ENCODE measurements around the gene ING5. TPM values are rescaled to one million over a fixed set of nuclear protein-coding genes. Genes with fewer than 3 reads are reported as not detected.

Gene ING5
- total and polyA plus RNA-seq, 2 donors (not counting 3 experiments of a cell fraction or from before 2014, with no cell fraction given) = 24.5 to 33.4 TPM

- H3K4me3 ChIP-seq (replicated peaks in 1 of 3; ENCODE audit: insufficient read depth in 1 of 3, low read depth in 1 of 3, low read length in 3 of 3) = no peak overlapping the region
- no peaks in the 10 kb centered on the region for H3K79me2 ChIP-seq (ENCODE audit: control insufficient read depth, insufficient read depth, low read length)
- no peak overlapping the region for H3K4me2 ChIP-seq (ENCODE audit: insufficient read depth, low read length)
- CTCF ChIA-PET = interaction anchor here (1.1 to 1.5 kb wide), 2 partner anchors 152 kb away, joined by 3 to 4 read pairs; no protein-coding TSS in a partner anchor
- H3K27me3 ChIP-seq (ENCODE audit: control insufficient read depth in 2 of 2, insufficient read depth in 2 of 2, low read length in 2 of 2) = no peaks in the 10 kb centered on the region
- no peak for FAIRE-seq
- TF ChIP-seq MYC (IDR thresholded peaks at IDR 0.05; ENCODE audit: low read depth, low read length) (no peak), GATA2 (IDR thresholded peaks at IDR 0.05; ENCODE audit: insufficient read depth, insufficient read length, low read depth, low read length) (no peak)
- H2AFZ ChIP-seq (ENCODE audit: low read depth, low read length) = no peak overlapping the region
- H3K4me1 ChIP-seq (ENCODE audit: control insufficient read depth, extremely low read depth, insufficient read depth, low read length) = peaks cover 8% of the 10 kb centered on the region
- POLR2A ChIA-PET = interaction anchor here (0.6 kb wide), 1 partner anchor 20 kb away, joined by 5 read pairs; no protein-coding TSS in a partner anchor
- dilution Hi-C loops (cut with MboI; ENCODE audit: extremely low pct_ligation_motif_present, low sequenced_read_pairs) = no loop called here
- DNase-seq (ENCODE audit: low read depth, low spot score) = no peak
- H3K9me1 ChIP-seq (replicated peaks; ENCODE audit: control insufficient read depth, extremely low read depth, insufficient read depth, low read length) = no peaks in the 10 kb centered on the region
- no peaks in the 10 kb centered on the region for H4K20me1 ChIP-seq (replicated peaks; ENCODE audit: control insufficient read depth, extremely low read depth, insufficient read depth, low read length)
- H3K9me3 ChIP-seq (replicated peaks; ENCODE audit: control insufficient read depth, insufficient read depth, low read length) = no peaks in the 10 kb centered on the region
- intact Hi-C loops (cut with micrococcal nuclease) = no loop called here
- no TSS peak for BruUV-seq (replicated peaks)
- H3K9ac ChIP-seq (replicated peaks; ENCODE audit: extremely low read depth, insufficient read depth, low read length) = no peak overlapping the region
- H3K36me3 ChIP-seq (ENCODE audit: control insufficient read depth in 2 of 2, extremely low read depth in 1 of 2, insufficient read depth in 2 of 2, low read length in 2 of 2) = peaks cover 0 to 8% of the 10 kb centered on the region in 2 experiments
- no peak overlapping the region for H3K27ac ChIP-seq (ENCODE audit: insufficient read depth, low read depth, low read length)
Measured at GRCh38 chr2:241726459-241726858, 24.6 kb downstream of the ING5 start.

DNA sequence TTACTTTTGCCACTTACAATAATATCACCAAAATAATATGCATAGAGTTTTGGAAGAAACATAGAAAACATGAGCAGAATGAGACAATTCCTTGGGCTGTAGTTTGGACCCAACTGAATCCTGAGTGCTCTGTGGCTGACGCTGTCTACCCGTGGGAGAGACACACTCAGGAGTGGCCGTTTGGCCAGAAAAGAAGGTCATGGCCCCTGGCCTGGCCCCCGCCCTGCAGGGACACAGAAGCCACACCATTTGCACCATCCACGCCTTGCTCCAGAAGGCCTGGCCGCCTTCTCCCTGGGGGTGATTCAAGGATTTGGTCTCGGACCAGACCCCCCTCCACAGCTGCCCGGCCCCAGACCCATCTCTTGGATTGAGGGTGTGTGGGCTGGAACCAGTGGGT is 26.2 kb downstream of the ING5 start:
- ChIA-PET CTCF (no interaction called here), POLR2A (no interaction called here)
- Histone ChIP-seq H3K36me3 (ENCODE audit: control insufficient read depth in 2 of 2, extremely low read depth in 1 of 2, insufficient read depth in 2 of 2, low read length in 2 of 2) (peaks cover 0 to 4% of the 10 kb centered on the region in 2 experiments), H4K20me1 (replicated peaks; ENCODE audit: control insufficient read depth, extremely low read depth, insufficient read depth, low read length) (no peaks in the 10 kb centered on the region), H3K4me2 (ENCODE audit: insufficient read depth, low read length) (no peak overlapping the region), H3K9me1 (replicated peaks; ENCODE audit: control insufficient read depth, extremely low read depth, insufficient read depth, low read length) (no peaks in the 10 kb centered on the region), H3K4me1 (ENCODE audit: control insufficient read depth, extremely low read depth, insufficient read depth, low read length) (peaks cover 8% of the 10 kb centered on the region), H3K4me3 (replicated peaks in 1 of 3; ENCODE audit: insufficient read depth in 1 of 3, low read depth in 1 of 3, low read length in 3 of 3) (no peak overlapping the region), H3K27ac (ENCODE audit: insufficient read depth, low read depth, low read length) (no peak overlapping the region), H3K79me2 (ENCODE audit: control insufficient read depth, insufficient read depth, low read length) (no peaks in the 10 kb centered on the region), H3K9me3 (replicated peaks; ENCODE audit: control insufficient read depth, insufficient read depth, low read length) (no peaks in the 10 kb centered on the region), H2AFZ (ENCODE audit: low read depth, low read length) (no peak overlapping the region), H3K27me3 (ENCODE audit: control insufficient read depth in 2 of 2, insufficient read depth in 2 of 2, low read length in 2 of 2) (no peaks in the 10 kb centered on the region), H3K9ac (replicated peaks; ENCODE audit: extremely low read depth, insufficient read depth, low read length) (no peak overlapping the region)
- TF ChIP-seq, protein P1, sequence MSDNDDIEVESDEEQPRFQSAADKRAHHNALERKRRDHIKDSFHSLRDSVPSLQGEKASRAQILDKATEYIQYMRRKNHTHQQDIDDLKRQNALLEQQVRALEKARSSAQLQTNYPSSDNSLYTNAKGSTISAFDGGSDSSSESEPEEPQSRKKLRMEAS (IDR thresholded peaks at IDR 0.05; ENCODE audit: insufficient read depth, insufficient read length) = no peak
- TF ChIP-seq FOS (IDR thresholded peaks at IDR 0.05; ENCODE audit: borderline replicate concordance, insufficient read depth, low read length) (no peak), GATA2 (IDR thresholded peaks at IDR 0.05; ENCODE audit: insufficient read depth, insufficient read length, low read depth, low read length) (no peak), EZH2 (IDR thresholded peaks at IDR 0.05; ENCODE audit: borderline replicate concordance, low read depth, low read length, severe bottlenecking) (no peak), JUN (IDR thresholded peaks at IDR 0.05; ENCODE audit: borderline replicate concordance, insufficient read depth, insufficient read length, low read depth) (no peak), CTCF (IDR thresholded peaks at IDR 0.05; ENCODE audit: extremely low read depth in 1 of 2, insufficient read depth in 1 of 2, low read depth in 1 of 2, low read length in 2 of 2) (no peak), POLR2AphosphoS5 (IDR thresholded peaks at IDR 0.05; ENCODE audit: insufficient read depth, low read depth, low read length) (no peak), MYC (IDR thresholded peaks at IDR 0.05; ENCODE audit: low read depth, low read length) (no peak), POLR2A (IDR thresholded peaks at IDR 0.05; ENCODE audit: low read depth, low read length) (no peak)
- FAIRE-seq (no peak), DNase-seq (ENCODE audit: low read depth, low spot score) (no peak)
- intact Hi-C loops (cut with micrococcal nuclease) (no loop called here), dilution Hi-C loops (cut with MboI; ENCODE audit: extremely low pct_ligation_motif_present, low sequenced_read_pairs) (no loop called here)
- BruUV-seq (replicated peaks) = no TSS peak

Measured in endothelial cell of umbilical vein (primary cell).